ENCODE measurements around the gene SGSM2.
A peak's percentile ranks its signal among the peaks of the same experiment; 100 is the strongest.

The SGSM2 gene

GRCh38 chr17:2387086-2388019 is 50.1 kb downstream of the SGSM2 start:
- DNase-seq, result no peak

- no peak for DNase-seq
These were observed 50.9 kb downstream of the SGSM2 start for GRCh38 chr17:2388020-2388682.

- DNase-seq, result no peak
These were observed 51.4 kb downstream of the SGSM2 start for GRCh38 chr17:2388683-2389055.

GRCh38 chr17:2390199-2390836 is 53.0 kb downstream of the SGSM2 start:
- no peak for DNase-seq

GRCh38 chr17:2391597-2392251 is 54.4 kb downstream of the SGSM2 start:
- DNase-seq, result no peak

- DNase-seq, result peak; percentile 91
These were observed 55.2 kb downstream of the SGSM2 start for GRCh38 chr17:2392252-2393173.

DNA sequence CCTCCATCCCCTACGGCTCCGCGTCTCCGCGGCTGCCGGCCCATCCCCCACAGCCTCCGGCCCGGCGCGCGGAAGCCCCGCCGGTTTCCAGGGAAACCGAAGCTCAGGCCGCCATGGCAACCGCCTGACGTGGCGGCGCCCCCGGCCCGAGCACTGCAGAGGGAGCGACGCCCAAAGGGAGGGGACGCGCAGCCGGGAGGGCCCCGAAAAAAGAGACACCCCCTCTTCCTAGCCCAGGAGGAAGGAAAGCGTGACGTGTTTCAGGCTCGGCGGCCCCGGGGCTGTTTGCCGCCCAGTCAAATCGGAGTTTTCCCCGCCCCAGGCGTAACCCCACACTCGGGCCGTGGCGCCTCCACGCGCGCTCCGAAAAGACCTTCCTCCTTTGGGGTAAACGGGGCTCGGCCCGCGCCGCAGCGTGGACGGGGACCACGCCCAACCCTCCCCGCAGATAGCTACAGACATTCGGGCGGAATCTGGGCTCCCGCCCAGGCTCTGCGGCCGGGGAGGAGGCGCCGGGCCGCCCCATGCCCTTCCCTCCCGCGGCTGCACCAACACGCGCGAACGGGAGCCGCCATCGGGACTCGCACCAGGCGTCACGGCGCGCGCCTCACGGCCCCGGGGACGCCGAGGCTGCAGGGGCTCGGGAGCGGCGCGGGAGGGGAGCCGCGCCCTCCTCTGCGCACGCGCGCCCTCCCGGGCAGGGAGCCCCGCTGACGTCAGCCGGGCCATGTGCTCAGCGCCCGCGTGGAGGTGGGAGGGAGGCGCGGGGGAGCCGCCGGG is 56.1 kb downstream of the SGSM2 start:
- peak; percentile 91 for DNase-seq

DNA sequence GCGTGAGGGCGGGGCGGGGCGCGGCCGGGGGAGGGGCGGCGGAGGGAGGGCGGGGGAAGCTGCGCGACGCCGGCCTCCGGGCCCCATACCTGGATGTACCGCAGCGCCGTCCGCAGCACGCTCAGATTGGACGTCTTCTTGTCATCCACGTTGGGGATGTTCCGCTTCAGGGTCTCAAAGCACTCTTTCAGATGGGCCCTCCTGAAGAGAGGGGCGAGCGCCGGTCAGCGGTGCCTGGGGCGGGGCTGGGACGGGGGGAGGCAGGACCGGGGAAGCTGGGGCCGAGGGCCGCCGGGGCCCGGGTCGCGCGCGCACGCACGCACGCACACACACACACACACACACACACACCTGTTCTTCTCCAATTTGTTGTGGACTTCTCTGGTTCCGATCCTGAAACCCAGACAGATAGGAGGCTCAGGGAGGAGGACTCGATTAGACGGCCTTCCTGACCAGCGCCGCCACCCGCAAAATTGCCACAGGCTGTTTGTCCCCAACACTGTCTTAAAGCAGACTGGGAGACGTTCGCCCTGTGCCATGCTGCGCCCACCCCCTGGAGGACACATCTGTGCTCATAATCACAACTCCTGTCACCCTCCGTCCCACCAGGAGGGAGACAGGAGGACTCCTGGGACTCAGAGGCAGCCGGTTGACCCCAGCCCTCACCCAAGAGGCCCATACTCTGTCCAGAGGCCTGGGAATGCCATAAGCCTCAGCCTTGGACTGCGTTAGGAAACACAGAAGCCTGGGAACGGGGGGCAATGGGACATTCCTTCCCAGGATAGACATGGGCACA is 56.9 kb downstream of the SGSM2 start:
- no peak for DNase-seq

DNA sequence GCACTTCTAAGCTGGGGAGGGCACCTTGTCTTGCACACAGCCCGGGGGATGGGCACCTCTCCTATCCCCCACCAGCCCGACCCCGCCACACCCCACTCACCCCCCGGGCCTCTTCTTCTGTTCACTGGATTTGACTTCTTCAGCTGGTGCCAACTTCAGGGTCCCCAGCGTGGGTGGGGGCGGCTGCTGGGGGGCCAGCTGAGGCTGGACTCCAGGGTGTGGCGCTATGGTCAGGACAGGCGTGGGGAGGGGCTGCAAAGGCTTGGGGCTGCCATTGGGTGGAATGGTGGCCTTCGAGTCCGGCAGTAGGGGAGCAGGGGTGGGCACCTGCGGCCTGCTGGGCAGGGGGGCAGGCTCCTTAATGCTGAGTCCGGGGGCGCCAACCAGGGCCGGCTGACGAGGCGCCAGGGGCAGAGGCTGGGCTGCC is 57.5 kb downstream of the SGSM2 start:
- no peak for DNase-seq

DNA sequence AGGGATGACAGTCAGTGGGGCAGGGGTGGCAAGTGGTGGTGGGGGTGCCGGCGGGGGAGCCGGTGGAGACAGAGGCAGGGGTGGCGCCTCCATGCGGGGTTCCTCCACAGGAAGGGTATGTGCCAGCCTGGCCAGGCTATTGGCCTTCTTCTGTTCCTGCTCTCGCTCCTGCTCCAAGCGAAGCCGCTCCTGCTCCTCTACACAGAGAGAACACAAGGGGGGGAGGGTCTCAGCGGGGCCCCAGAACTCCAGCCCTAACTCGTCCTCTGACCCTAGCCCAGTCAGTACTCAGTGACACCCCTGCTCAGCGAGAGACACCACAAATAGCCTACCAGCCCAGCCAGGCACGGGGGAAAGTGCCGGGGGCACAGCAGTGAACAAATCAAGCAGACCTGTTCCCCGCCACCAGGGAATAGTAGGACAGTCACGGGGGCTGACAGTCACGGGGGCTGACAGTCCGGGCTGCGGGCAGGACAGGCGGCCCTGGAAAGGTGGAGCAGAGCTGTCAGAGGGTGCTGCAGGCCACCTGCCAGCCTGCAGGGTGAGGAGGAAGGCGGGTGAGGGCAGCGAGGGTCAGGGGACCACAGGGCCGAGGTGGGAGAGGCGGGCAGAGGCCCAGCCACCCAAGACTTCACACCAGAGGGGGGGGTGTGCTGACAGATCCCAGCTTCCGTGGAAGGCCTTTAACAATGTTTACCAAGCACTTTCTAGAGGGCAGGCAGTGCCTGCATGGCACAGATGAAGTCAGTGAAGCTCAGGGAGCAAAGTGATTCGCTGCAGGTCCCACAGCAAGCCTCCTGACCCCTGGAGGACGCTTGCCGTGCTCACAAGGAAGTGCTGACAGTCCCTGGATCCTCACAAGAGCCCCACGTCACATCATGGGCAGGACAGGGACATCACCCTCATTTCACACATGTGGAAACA is 58.2 kb downstream of the SGSM2 start:
- DNase-seq, result no peak

DNA sequence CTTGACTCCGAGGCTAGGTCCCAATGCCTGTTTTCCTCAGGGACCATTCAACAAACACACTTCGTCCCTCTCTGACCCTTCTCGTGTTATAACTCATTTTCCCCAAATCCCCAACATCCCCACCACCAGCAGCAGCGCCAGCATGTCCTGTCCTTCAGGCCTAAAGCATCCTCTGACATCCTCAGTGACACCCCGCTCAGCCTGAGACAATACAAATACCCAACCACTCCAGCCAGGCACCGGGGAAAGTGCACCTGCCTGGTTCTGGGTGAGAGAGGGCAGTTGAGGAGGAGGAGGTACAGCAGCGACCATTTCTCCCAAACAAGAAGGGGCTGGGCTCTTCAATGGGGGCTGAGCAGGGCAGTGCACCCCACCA is 58.9 kb downstream of the SGSM2 start:
- DNase-seq, result no peak

DNA sequence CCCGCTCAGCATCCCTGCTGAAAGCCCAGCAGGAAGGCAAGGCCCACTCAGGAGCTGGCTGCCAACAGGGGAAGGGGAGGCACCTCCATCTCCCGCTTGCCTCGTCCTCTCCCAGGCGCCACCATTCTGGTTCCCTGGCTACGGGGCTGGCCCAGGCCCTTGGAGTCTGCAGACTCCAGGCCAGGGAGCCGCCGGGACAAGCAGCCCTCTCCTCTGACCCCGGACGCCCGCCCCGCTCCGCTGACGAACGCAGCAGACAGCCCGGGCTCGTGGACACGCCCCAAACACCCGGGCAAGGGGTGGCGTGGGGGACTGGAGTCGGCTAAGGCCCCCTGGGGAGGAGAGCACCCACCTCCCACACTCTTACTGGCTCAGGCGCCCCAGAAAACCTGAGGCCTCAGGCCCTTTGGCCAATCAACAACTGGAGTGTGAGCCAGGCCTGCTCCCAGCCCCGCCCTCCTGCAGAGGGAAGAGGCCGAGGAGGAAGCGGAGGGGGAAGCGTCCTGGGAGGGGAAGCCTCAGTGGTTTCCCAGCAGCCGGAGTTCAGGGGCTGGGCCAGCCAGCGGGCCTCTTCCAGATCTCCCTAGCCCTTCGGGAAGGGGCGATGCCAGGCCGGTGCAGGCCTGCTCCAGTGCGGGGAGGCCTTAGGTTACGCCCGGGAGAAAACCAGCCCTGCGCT is 59.4 kb downstream of the SGSM2 start:
- DNase-seq, result no peak

- no peak for DNase-seq
These were observed 60.2 kb downstream of the SGSM2 start for GRCh38 chr17:2397247-2398171.

- DNase-seq, result no peak
These were observed 60.9 kb downstream of the SGSM2 start for GRCh38 chr17:2398182-2398581.

GRCh38 chr17:2398655-2399571 is 61.6 kb downstream of the SGSM2 start:
- DNase-seq, result peak; percentile 71

All from NCI-H748 treated with DMSO at 0.1 percent for 48 hours (cell line).